ENCODE results near the gene SH2D3A.

GRCh38 chr19:6761053-6761676 is 6.1 kb downstream of the SH2D3A start:
- TF ChIP-seq CTCF (conservative IDR thresholded peaks at IDR 0.05; ENCODE audit: low read length) (no peak), EZH2phosphoT487 (IDR thresholded peaks at IDR 0.05; ENCODE audit: borderline replicate concordance) (no peak)
